ENCODE results near the gene GHR.

Gene GHR

DNA sequence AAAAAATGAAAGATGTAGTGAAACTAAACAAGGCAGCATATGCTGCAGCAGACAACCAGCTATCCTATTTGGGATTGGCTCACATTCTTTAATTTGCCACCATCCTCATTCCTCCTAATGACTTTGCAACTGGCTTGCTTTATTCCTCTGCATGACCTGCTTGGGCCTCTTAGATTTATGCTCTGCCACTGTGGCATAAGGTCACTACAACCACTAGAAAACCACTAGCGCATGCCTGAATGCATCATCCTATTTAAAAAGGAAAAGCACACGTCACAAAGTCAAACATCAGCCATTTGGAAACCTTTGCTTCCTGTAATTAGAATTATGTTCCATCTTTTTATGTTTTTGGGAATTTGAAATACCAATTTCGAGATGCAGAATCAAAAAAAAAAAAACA lies 292.5 kb downstream of the GHR start:
- Histone ChIP-seq H3K9ac (ENCODE audit: low read depth, low read length) (no peak overlapping the region), H3K9me3 (ENCODE audit: insufficient read depth, low read length, severe bottlenecking) (no peaks in the 10 kb centered on the region), H3K27ac (ENCODE audit: low read length) (no peak overlapping the region), H4K20me1 (ENCODE audit: insufficient read depth, low read length) (no peaks in the 10 kb centered on the region), H3K4me1 (ENCODE audit: insufficient read depth, low read length) (no peaks in the 10 kb centered on the region), H3K79me2 (ENCODE audit: insufficient read depth, low read length) (no peaks in the 10 kb centered on the region), H3K36me3 (ENCODE audit: insufficient read depth, low read length) (no peaks in the 10 kb centered on the region), H2AFZ (ENCODE audit: low read depth, low read length) (no peak overlapping the region), H3K4me3 (ENCODE audit: low read depth in 1 of 2, low read length in 2 of 2) (no peak overlapping the region), H3K4me2 (ENCODE audit: insufficient read depth, low read length) (no peak overlapping the region), H3K27me3 (ENCODE audit: insufficient read depth, low read length, poor library complexity) (peaks cover 14% of the 10 kb centered on the region)
- TF ChIP-seq, protein P1, sequence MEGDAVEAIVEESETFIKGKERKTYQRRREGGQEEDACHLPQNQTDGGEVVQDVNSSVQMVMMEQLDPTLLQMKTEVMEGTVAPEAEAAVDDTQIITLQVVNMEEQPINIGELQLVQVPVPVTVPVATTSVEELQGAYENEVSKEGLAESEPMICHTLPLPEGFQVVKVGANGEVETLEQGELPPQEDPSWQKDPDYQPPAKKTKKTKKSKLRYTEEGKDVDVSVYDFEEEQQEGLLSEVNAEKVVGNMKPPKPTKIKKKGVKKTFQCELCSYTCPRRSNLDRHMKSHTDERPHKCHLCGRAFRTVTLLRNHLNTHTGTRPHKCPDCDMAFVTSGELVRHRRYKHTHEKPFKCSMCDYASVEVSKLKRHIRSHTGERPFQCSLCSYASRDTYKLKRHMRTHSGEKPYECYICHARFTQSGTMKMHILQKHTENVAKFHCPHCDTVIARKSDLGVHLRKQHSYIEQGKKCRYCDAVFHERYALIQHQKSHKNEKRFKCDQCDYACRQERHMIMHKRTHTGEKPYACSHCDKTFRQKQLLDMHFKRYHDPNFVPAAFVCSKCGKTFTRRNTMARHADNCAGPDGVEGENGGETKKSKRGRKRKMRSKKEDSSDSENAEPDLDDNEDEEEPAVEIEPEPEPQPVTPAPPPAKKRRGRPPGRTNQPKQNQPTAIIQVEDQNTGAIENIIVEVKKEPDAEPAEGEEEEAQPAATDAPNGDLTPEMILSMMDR (IDR thresholded peaks at IDR 0.05; ENCODE audit: borderline replicate concordance, extremely low read depth, low read length, poor library complexity, severe bottlenecking): no peak
- no peak for TF ChIP-seq EZH2 (IDR thresholded peaks at IDR 0.05; ENCODE audit: borderline replicate concordance, low read depth, low read length, severe bottlenecking)
- ATAC-seq (ENCODE audit: insufficient read depth, low read depth): no peak
- DNase-seq: no peak

DNA sequence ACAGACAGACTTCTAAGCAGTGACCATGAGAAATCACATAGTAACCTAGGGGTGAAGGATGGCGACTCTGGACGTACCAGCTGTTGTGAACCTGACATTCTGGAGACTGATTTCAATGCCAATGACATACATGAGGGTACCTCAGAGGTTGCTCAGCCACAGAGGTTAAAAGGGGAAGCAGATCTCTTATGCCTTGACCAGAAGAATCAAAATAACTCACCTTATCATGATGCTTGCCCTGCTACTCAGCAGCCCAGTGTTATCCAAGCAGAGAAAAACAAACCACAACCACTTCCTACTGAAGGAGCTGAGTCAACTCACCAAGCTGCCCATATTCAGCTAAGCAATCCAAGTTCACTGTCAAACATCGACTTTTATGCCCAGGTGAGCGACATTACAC lies 295.4 kb downstream of the GHR start:
- Histone ChIP-seq H3K9ac (ENCODE audit: low read depth, low read length) (no peak overlapping the region), H2AFZ (ENCODE audit: low read depth, low read length) (no peak overlapping the region), H3K4me1 (ENCODE audit: insufficient read depth, low read length) (no peaks in the 10 kb centered on the region), H3K27ac (ENCODE audit: low read length) (no peak overlapping the region), H3K9me3 (ENCODE audit: insufficient read depth, low read length, severe bottlenecking) (no peaks in the 10 kb centered on the region), H4K20me1 (ENCODE audit: insufficient read depth, low read length) (no peaks in the 10 kb centered on the region), H3K79me2 (ENCODE audit: insufficient read depth, low read length) (no peaks in the 10 kb centered on the region), H3K4me3 (ENCODE audit: low read depth in 1 of 2, low read length in 2 of 2) (no peak overlapping the region), H3K27me3 (ENCODE audit: insufficient read depth, low read length, poor library complexity) (peaks cover 22% of the 10 kb centered on the region), H3K36me3 (ENCODE audit: insufficient read depth, low read length) (no peaks in the 10 kb centered on the region), H3K4me2 (ENCODE audit: insufficient read depth, low read length) (no peak overlapping the region)
- DNase-seq: no peak
- ATAC-seq (ENCODE audit: insufficient read depth, low read depth): peak; percentile 75
- no peak for TF ChIP-seq EZH2 (IDR thresholded peaks at IDR 0.05; ENCODE audit: borderline replicate concordance, low read depth, low read length, severe bottlenecking)
- TF ChIP-seq, protein P1 (IDR thresholded peaks at IDR 0.05; ENCODE audit: borderline replicate concordance, extremely low read depth, low read length, poor library complexity, severe bottlenecking): no peak

DNA sequence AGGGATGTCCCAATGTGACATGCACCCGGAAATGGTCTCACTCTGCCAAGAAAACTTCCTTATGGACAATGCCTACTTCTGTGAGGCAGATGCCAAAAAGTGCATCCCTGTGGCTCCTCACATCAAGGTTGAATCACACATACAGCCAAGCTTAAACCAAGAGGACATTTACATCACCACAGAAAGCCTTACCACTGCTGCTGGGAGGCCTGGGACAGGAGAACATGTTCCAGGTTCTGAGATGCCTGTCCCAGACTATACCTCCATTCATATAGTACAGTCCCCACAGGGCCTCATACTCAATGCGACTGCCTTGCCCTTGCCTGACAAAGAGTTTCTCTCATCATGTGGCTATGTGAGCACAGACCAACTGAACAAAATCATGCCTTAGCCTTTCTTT lies 295.8 kb downstream of the GHR start:
- H4K20me1 ChIP-seq (ENCODE audit: insufficient read depth, low read length): no peaks in the 10 kb centered on the region
- peaks cover 22% of the 10 kb centered on the region for H3K27me3 ChIP-seq (ENCODE audit: insufficient read depth, low read length, poor library complexity)
- H3K27ac ChIP-seq (ENCODE audit: low read length): no peak overlapping the region
- TF ChIP-seq EZH2 (IDR thresholded peaks at IDR 0.05; ENCODE audit: borderline replicate concordance, low read depth, low read length, severe bottlenecking): no peak
- TF ChIP-seq, protein P1 (IDR thresholded peaks at IDR 0.05; ENCODE audit: borderline replicate concordance, extremely low read depth, low read length, poor library complexity, severe bottlenecking): no peak
- H3K9me3 ChIP-seq (ENCODE audit: insufficient read depth, low read length, severe bottlenecking): no peaks in the 10 kb centered on the region
- no peak overlapping the region for H2AFZ ChIP-seq (ENCODE audit: low read depth, low read length)
- no peak overlapping the region for H3K4me2 ChIP-seq (ENCODE audit: insufficient read depth, low read length)
- DNase-seq: no peak
- H3K9ac ChIP-seq (ENCODE audit: low read depth, low read length): no peak overlapping the region
- no peaks in the 10 kb centered on the region for H3K79me2 ChIP-seq (ENCODE audit: insufficient read depth, low read length)
- no peak overlapping the region for H3K4me3 ChIP-seq (ENCODE audit: low read depth in 1 of 2, low read length in 2 of 2)
- no peaks in the 10 kb centered on the region for H3K36me3 ChIP-seq (ENCODE audit: insufficient read depth, low read length)
- no peaks in the 10 kb centered on the region for H3K4me1 ChIP-seq (ENCODE audit: insufficient read depth, low read length)
- no peak for ATAC-seq (ENCODE audit: insufficient read depth, low read depth)

GRCh38 chr5:42720251-42720650 lies 297.0 kb downstream of the GHR start:
- H3K27ac ChIP-seq (ENCODE audit: low read length): no peak overlapping the region
- DNase-seq (peak; percentile 13), ATAC-seq (ENCODE audit: insufficient read depth, low read depth) (peak; percentile 62; the same call in 2 of the 3 replicates)
- H3K4me3 ChIP-seq (ENCODE audit: low read depth in 1 of 2, low read length in 2 of 2): no peak overlapping the region
- H4K20me1 ChIP-seq (ENCODE audit: insufficient read depth, low read length): no peaks in the 10 kb centered on the region
- H2AFZ ChIP-seq (ENCODE audit: low read depth, low read length): no peak overlapping the region
- no peaks in the 10 kb centered on the region for H3K36me3 ChIP-seq (ENCODE audit: insufficient read depth, low read length)
- H3K9ac ChIP-seq (ENCODE audit: low read depth, low read length): no peak overlapping the region
- H3K4me2 ChIP-seq (ENCODE audit: insufficient read depth, low read length): no peak overlapping the region
- no peaks in the 10 kb centered on the region for H3K4me1 ChIP-seq (ENCODE audit: insufficient read depth, low read length)
- TF ChIP-seq, protein P1 (IDR thresholded peaks at IDR 0.05; ENCODE audit: borderline replicate concordance, extremely low read depth, low read length, poor library complexity, severe bottlenecking): no peak
- TF ChIP-seq EZH2 (IDR thresholded peaks at IDR 0.05; ENCODE audit: borderline replicate concordance, low read depth, low read length, severe bottlenecking): no peak
- H3K79me2 ChIP-seq (ENCODE audit: insufficient read depth, low read length): no peaks in the 10 kb centered on the region
- peaks cover 22% of the 10 kb centered on the region for H3K27me3 ChIP-seq (ENCODE audit: insufficient read depth, low read length, poor library complexity)
- H3K9me3 ChIP-seq (ENCODE audit: insufficient read depth, low read length, severe bottlenecking): no peaks in the 10 kb centered on the region

Data from DND-41 (cell line).